GM12872 (cell line): ENCODE measurements around the gene OPRL1.

Experiments
- TF ChIP-seq, protein P1 (sequence below): IDR thresholded peaks from 3 replicates; pipeline ENCODE4 v1.5.1; 2011; ENCODE audit warnings: low read depth, mild to moderate bottlenecking, low read length, moderate library complexity; ENCODE audit not compliant: insufficient read depth

The OPRL1 gene

DNA sequence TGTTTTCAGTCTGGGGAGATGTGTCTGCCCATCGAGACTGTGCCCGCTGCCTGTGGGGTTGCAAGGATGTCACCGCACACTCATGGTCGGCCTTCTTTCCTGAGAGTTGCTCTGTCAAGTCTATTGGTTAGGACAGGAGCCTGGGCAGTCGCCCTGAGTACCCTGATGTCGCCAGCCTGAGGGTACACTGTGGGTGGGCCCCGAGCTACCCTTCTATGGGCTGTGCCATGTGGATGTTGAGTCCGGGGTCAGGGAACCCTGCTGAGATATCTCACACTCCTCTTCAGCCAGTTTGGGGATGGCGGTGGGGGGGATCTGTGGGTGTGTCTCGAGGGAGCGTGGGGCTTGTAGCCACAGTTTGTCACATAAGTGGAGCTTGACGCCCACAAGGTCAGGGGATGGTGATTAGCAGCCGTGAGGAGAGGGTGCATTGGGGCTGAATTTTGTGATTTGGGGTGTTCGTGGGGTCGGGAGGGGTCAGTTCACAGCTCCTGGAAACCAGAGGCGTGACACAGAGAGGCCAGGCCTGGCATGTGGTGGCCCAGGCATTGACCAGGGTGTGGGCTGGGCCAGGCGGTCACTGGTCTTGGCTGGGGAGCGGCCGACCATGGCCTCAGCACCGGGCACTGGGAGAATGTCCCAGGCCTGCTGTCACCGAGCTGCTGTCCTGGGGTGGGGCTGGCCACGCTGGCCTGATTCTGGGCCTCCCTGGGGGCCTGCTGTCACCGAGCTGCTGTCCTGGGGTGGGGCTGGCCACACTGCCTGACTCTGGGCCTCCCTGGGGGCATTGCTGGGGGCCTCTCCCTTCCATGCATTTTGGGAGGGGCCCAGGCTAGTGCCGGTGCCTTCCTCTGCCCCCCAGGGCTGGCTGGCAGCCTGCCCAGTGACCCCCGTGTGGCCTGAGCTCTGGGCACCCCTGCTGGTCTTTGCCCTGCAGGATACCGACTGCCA lies 29.1 kb downstream of the OPRL1 start:
- TF ChIP-seq, protein P1, sequence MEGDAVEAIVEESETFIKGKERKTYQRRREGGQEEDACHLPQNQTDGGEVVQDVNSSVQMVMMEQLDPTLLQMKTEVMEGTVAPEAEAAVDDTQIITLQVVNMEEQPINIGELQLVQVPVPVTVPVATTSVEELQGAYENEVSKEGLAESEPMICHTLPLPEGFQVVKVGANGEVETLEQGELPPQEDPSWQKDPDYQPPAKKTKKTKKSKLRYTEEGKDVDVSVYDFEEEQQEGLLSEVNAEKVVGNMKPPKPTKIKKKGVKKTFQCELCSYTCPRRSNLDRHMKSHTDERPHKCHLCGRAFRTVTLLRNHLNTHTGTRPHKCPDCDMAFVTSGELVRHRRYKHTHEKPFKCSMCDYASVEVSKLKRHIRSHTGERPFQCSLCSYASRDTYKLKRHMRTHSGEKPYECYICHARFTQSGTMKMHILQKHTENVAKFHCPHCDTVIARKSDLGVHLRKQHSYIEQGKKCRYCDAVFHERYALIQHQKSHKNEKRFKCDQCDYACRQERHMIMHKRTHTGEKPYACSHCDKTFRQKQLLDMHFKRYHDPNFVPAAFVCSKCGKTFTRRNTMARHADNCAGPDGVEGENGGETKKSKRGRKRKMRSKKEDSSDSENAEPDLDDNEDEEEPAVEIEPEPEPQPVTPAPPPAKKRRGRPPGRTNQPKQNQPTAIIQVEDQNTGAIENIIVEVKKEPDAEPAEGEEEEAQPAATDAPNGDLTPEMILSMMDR: no peak

DNA sequence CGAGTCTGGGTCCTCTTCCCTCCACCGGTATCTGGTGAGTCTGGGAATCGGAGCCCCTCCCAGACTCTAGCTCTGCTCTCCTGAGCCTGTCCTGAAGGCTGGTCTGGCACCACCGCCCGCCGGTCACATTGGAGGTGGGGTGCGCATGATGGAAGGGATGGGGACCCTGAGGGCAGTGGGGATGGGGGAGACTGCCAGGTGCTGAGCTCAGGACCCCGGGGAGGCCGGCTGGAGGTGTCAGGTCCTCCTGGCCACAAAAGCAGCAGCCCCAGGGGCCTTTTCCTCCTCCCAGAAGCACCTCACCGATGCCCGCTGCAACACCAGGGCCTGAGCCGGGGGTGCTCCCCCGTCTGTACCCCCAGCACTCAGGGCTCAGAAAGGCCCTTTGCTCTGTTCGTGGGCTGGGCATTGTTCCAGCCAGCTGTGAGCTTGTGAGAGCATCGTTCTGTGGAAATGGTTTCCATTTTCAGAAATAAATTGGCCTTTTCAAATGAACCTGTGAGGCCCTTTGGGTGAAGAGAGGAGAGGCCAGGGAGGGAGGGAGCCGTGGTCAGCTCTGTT lies 30.0 kb downstream of the OPRL1 start:
- TF ChIP-seq, protein P1: no peak

DNA sequence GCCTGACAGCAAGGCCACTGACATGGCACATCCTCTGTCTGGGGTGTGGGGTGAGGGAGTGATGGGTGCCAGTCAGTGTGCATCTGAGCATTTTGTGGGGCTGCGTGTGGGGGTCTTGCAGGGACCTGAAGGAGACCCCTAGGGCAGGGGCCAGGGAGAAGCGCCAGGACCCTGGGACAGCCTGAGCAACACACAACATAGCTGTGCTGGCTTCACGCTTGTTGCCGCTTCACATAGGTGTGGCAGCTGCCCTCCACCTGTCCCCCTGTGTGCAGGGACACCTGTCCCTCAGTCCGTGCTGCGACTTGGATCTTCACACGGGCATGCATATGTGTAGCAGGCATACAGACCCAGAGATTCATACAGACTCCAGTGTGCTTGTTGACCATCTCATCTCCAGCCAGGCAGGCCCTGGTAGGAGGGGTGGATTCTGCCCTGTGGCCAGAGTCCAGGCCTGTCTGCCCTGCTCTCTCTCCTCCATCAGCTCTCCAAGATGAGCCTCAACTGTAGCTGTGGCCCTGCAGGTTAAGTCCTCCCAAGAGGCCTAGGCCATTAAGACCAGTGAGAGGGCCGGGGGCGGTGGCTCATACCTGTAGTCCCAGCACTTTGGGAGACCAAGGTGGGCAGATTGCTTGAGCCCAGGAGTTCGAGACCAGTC lies 30.7 kb downstream of the OPRL1 start:
- TF ChIP-seq, protein P1: no peak

DNA sequence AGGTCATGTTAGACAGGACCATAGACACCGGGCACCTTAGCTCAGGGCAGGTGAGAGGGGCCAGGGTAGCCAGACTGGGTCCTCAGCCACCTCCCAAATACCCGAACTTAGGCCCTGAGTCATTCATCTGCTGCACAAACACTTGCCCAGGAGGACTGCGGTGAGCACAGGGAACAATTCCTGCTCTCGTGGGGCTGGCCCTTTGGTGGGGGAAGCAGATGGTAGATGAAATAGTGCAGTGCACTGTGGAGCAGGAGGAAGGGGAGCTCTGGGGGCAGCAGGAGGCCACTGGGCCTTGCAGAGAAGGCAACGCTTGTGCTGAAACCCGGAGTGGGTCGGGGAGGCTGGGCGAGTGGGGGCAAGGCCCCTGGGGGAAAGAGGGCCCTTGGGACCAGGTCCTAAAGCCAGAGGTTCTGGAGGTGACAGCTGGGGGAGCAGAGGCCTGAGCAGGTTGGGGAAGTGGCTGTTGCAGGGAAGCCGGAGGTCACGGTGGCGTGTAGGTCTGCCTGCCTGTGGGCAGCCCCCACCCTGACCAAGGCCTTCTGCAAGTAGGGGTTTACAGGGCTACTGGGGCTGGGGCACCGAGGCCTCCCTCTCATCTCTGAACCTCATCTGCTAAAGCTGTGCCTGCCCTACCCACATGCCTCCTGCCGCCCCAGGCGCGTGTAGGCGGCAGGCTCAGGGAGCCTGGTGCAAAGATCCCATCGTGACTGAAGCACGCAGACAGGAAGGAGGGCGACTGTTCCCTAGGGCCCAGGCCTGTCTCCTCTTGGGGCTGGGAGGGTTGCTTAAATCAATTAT lies 32.2 kb downstream of the OPRL1 start:
- TF ChIP-seq, protein P1: no peak

DNA sequence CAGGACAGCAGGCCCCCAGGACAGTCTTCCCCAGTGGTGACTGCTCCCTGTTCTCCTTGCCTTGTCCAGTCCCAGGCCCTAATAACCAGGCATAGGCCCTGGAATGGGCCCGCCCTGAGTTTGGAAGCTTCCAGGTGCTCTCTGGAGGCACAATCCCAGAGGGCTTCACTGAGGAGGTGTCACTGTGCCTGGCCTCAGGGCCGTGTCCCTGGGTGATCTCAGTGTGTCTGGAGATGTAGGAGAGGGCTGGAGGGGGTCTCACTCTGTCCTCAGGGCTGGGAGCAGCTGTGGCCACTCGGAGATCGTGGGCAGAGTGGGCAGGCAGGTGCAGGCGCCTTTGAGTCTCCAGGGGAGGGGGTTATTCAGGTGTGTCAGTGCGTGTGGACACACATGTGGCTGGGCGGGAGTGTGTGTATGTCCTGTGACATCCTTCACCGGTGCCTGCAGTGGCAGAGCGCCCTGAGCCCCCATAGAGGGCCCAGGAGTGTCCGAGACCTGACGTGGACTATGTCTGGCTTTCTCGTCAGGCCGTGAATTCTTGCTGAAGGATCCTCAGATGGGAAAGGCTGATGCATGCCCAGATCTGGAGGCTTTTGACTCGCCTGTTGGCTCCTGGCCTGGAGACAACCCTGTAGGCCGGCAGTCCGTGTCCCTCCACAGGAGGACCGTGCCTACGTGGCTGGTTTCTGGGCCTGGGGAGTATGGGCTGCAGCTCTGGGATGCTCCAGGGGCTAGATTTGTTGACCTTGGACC lies 33.0 kb downstream of the OPRL1 start:
- TF ChIP-seq, protein P1: no peak

DNA sequence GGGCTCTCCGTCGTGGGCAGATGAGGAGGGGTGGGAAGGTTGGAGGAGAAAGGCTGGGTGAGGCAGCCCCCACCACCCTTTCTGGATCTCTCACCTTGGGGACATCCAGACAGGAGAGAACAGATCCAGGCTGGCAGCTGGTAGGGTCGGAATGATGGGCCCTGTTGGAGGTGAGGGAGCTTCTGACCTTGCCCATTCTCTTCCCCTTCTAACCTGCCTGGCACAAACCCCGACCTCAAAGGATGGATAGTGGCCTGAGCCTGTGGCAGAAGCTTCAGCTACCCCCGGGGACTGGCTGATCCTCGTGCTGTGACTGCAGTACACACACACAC lies 33.5 kb downstream of the OPRL1 start:
- TF ChIP-seq, protein P1: no peak
